MM.1S (cell line): ENCODE measurements around the gene ZNF672.

ENCODE experiments used
- DNase-seq: peaks from one replicate; pipeline ENCODE4 v3.0.0-alpha.2; 2015
- H2AFZ ChIP-seq: fragments of 300-600 bp; sonication (generic); 2 replicates; pipeline ENCODE4 v1.6.0; 2016; ENCODE audit warnings: antibody characterized with exemption, low read length
- H3F3A ChIP-seq: fragments of 300-600 bp; sonication (generic); 2 replicates; pipeline ENCODE4 v1.6.1; 2016; ENCODE audit warnings: mild to moderate bottlenecking, antibody characterized with exemption, low read length, moderate library complexity, mixed read lengths; ENCODE audit not compliant: insufficient read depth
- H3K27ac ChIP-seq: fragments of 300-600 bp; sonication (generic); 2 replicates; pipeline ENCODE4 v1.5.1; 2016; ENCODE audit warnings: mild to moderate bottlenecking, low read length
- H3K27me3 ChIP-seq: fragments of 300-600 bp; sonication (generic); replicated peaks from 2 replicates; pipeline ENCODE4 v1.6.0; 2016; ENCODE audit warnings: low read length; ENCODE audit not compliant: insufficient read depth
- H3K36me3 ChIP-seq: fragments of 300-600 bp; sonication (generic); replicated peaks from 2 replicates; pipeline ENCODE4 v1.6.1; 2016; ENCODE audit warnings: mild to moderate bottlenecking, low read length, mixed read lengths; ENCODE audit not compliant: insufficient read depth
- H3K4me1 ChIP-seq: fragments of 300-600 bp; sonication (generic); 2 replicates; pipeline ENCODE4 v1.6.1; 2016; ENCODE audit warnings: low read length, mixed read lengths
- H3K4me2 ChIP-seq: fragments of 300-600 bp; sonication (generic); 2 replicates; pipeline ENCODE4 v1.6.0; 2016; ENCODE audit warnings: low read depth, low read length
- H3K4me3 ChIP-seq: fragments of 300-600 bp; sonication (generic); 2 replicates; pipeline ENCODE4 v1.5.1; 2016; ENCODE audit warnings: low read length, mixed read lengths
- H3K79me2 ChIP-seq: fragments of 300-600 bp; sonication (generic); 2 replicates; pipeline ENCODE4 v1.6.1; 2016; ENCODE audit warnings: mixed run types, low read length, mixed read lengths
- H3K9ac ChIP-seq: fragments of 300-600 bp; sonication (generic); 2 replicates; pipeline ENCODE4 v1.6.1; 2016; ENCODE audit warnings: low read length, mixed read lengths
- H3K9me2 ChIP-seq: fragments of 300-600 bp; sonication (generic); replicated peaks from 2 replicates; pipeline ENCODE4 v1.6.1; 2016; ENCODE audit warnings: mild to moderate bottlenecking, low read length, mixed read lengths; ENCODE audit not compliant: insufficient read depth
- H3K9me3 ChIP-seq: fragments of 300-600 bp; sonication (generic); replicated peaks from 2 replicates; pipeline ENCODE4 v1.6.1; 2016; ENCODE audit warnings: mild to moderate bottlenecking, low read length, mixed read lengths; ENCODE audit not compliant: insufficient read depth
- H4K20me1 ChIP-seq: fragments of 300-600 bp; sonication (generic); 2 replicates; pipeline ENCODE4 v1.6.1; 2016; ENCODE audit warnings: mild to moderate bottlenecking, low read length, moderate library complexity, mixed read lengths; ENCODE audit not compliant: insufficient read depth
- CTCF ChIP-seq: fragments of 300-600 bp; sonication (generic); IDR thresholded peaks from 2 replicates; pipeline ENCODE4 v1.5.1; 2016; ENCODE audit warnings: antibody characterized with exemption, low read length, mixed read lengths
- EZH2 ChIP-seq: fragments of 300-600 bp; sonication (generic); optimal IDR thresholded peaks from 2 replicates; pipeline ENCODE3; 2017; ENCODE audit warnings: low read depth, mild to moderate bottlenecking, antibody characterized with exemption, low read length, mixed read lengths
- EZH2phosphoT487 ChIP-seq: fragments of 300-600 bp; sonication (generic); IDR thresholded peaks from 2 replicates; pipeline ENCODE4 v1.6.1; 2018; ENCODE audit warnings: antibody characterized with exemption, low read length

Gene ZNF672

DNA sequence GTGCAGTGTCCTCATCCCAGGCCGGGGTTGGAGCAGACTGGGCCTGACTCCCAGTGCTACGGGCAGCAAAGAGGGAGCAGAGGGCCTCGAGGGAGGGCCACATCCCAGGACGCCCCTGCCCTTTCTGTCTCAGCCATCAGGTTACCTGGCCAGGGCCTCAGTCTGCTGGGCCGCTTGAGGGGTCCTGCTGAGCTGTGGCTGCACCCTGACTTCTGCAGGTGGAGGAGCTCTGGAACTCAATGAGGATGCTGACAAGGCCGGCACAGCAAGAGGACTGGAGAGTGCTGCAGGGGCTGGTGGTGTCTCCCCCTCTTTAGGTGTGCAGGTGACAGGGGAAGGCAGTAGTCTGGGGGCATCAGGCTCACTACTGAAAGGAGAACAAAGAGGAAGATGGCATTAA, 17.6 kb downstream of the ZNF672 start:
- no peak overlapping the region for H2AFZ ChIP-seq
- no peak for DNase-seq
- no peaks in the 10 kb centered on the region for H3F3A ChIP-seq
- H3K9me3 ChIP-seq: no peaks in the 10 kb centered on the region
- no peak overlapping the region for H3K27ac ChIP-seq
- no peaks in the 10 kb centered on the region for H3K36me3 ChIP-seq
- no peaks in the 10 kb centered on the region for H3K27me3 ChIP-seq
- no peak for TF ChIP-seq EZH2
- no peak for TF ChIP-seq EZH2phosphoT487
- TF ChIP-seq CTCF: no peak
- no peaks in the 10 kb centered on the region for H4K20me1 ChIP-seq
- no peak overlapping the region for H3K9ac ChIP-seq
- no peak overlapping the region for H3K4me3 ChIP-seq
- peaks cover 20% of the 10 kb centered on the region for H3K79me2 ChIP-seq
- peaks cover 17% of the 10 kb centered on the region for H3K4me1 ChIP-seq
- H3K4me2 ChIP-seq: no peak overlapping the region
- no peaks in the 10 kb centered on the region for H3K9me2 ChIP-seq

- H3K79me2 ChIP-seq: peaks cover 20% of the 10 kb centered on the region
- H3K4me3 ChIP-seq: no peak overlapping the region
- H3K9me2 ChIP-seq: no peaks in the 10 kb centered on the region
- no peaks in the 10 kb centered on the region for H3K27me3 ChIP-seq
- no peaks in the 10 kb centered on the region for H4K20me1 ChIP-seq
- H3K27ac ChIP-seq: no peak overlapping the region
- no peak overlapping the region for H3K4me2 ChIP-seq
- no peaks in the 10 kb centered on the region for H3F3A ChIP-seq
- no peak for DNase-seq
- peaks cover 17% of the 10 kb centered on the region for H3K4me1 ChIP-seq
- TF ChIP-seq CTCF (no peak), EZH2 (no peak), EZH2phosphoT487 (no peak)
- no peak overlapping the region for H2AFZ ChIP-seq
- no peaks in the 10 kb centered on the region for H3K9me3 ChIP-seq
- no peak overlapping the region for H3K9ac ChIP-seq
- no peaks in the 10 kb centered on the region for H3K36me3 ChIP-seq
These were observed 18.2 kb downstream of the ZNF672 start for GRCh38 chr1:248856176-248856575.

- H3K36me3 ChIP-seq: no peaks in the 10 kb centered on the region
- DNase-seq: no peak
- TF ChIP-seq EZH2phosphoT487: no peak
- TF ChIP-seq EZH2: no peak
- no peak for TF ChIP-seq CTCF
- peak overlapping the region; percentile 67 for H3K4me3 ChIP-seq
- H2AFZ ChIP-seq: peak overlapping the region; percentile 61
- no peaks in the 10 kb centered on the region for H3K9me2 ChIP-seq
- peaks cover 8% of the 10 kb centered on the region for H3K27me3 ChIP-seq
- no peaks in the 10 kb centered on the region for H4K20me1 ChIP-seq
- peak overlapping the region; percentile 78 for H3K4me2 ChIP-seq
- peak overlapping the region; percentile 81 for H3K9ac ChIP-seq
- H3F3A ChIP-seq: no peaks in the 10 kb centered on the region
- peaks cover 20% of the 10 kb centered on the region for H3K79me2 ChIP-seq
- peaks cover 17% of the 10 kb centered on the region for H3K4me1 ChIP-seq
- no peaks in the 10 kb centered on the region for H3K9me3 ChIP-seq
- no peak overlapping the region for H3K27ac ChIP-seq
These were observed 19.2 kb downstream of the ZNF672 start for GRCh38 chr1:248857201-248857600.
